B cell (primary cell): ENCODE results near the gene SLC26A8.

Source experiments
- EZH2 ChIP-seq: IDR thresholded peaks from 2 replicates; pipeline ENCODE4 v1.6.1; 2012; ENCODE audit warnings: borderline replicate concordance, low read depth, mild to moderate bottlenecking, moderate library complexity, low read length; ENCODE audit not compliant: insufficient read depth, poor library complexity, severe bottlenecking
- TF ChIP-seq, protein P1 (sequence below): fragments of 200-600 bp; IDR thresholded peaks from one replicate; pipeline ENCODE4 v1.8.0; 2022; ENCODE audit warnings: antibody characterized with exemption, mild to moderate bottlenecking

DNA sequence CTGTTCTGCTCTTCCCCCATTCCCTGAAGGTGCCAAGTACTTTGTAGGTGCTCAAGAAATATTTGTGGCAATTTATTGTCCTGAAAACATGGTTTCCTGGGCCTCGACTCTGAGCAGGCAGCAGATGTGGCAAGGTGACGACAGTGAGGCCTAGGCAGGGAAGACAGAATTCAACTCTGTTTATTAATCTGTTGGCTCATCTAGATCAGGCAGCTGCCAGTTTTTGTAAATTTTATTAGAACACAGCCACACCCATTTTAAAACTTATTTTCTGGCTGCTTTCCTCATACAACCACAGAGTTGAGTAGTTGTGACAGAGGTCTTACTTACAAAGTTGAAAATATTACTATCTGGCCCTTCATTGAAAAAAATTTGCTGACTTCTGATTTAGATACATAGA, 27.7 kb upstream of the SLC26A8 start:
- TF ChIP-seq, protein P1, sequence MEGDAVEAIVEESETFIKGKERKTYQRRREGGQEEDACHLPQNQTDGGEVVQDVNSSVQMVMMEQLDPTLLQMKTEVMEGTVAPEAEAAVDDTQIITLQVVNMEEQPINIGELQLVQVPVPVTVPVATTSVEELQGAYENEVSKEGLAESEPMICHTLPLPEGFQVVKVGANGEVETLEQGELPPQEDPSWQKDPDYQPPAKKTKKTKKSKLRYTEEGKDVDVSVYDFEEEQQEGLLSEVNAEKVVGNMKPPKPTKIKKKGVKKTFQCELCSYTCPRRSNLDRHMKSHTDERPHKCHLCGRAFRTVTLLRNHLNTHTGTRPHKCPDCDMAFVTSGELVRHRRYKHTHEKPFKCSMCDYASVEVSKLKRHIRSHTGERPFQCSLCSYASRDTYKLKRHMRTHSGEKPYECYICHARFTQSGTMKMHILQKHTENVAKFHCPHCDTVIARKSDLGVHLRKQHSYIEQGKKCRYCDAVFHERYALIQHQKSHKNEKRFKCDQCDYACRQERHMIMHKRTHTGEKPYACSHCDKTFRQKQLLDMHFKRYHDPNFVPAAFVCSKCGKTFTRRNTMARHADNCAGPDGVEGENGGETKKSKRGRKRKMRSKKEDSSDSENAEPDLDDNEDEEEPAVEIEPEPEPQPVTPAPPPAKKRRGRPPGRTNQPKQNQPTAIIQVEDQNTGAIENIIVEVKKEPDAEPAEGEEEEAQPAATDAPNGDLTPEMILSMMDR: no peak
- TF ChIP-seq EZH2: no peak
